Heart right ventricle (tissue), 16 donors: ENCODE data around the gene CD55. TPM values are rescaled to one million over a fixed set of nuclear protein-coding genes. Genes with fewer than 3 reads are reported as not detected.
A peak's percentile ranks its signal among the peaks of the same experiment; 100 is the strongest.

Source experiments
- ATAC-seq, 8 donors: fragments of 200-7000 bp; cut with Tn5 transposase; one replicate each; pipeline ENCODE4 v1.9.1; 2020; ENCODE audit warnings: mild to moderate bottlenecking in 8 of 8, moderate library complexity in 8 of 8, moderate number of reproducible peaks in 1 of 8
- DNase-seq, 2 donors: peaks; one replicate each; pipeline ENCODE4 v3.0.0-alpha.2; 2020
- H3K27ac ChIP-seq, 10 donors: fragments of 200-600 bp; sonication (generic) in 2 of 10; one replicate each; pipeline versions ENCODE4 v1.5.0 to v1.8.0; 2020 to 2022; ENCODE audit warnings: mild to moderate bottlenecking in 3 of 10
- H3K27me3 ChIP-seq, 7 donors: fragments of 200-600 bp; one replicate each; pipeline ENCODE4 v1.8.0; 2021 to 2022; ENCODE audit warnings: mild to moderate bottlenecking in 2 of 7
- H3K36me3 ChIP-seq, 9 donors: fragments of 200-600 bp; sonication (generic) in 1 of 9; one replicate each; pipeline versions ENCODE4 v1.5.0 to v1.8.0; 2020 to 2022; ENCODE audit warnings: mild to moderate bottlenecking in 2 of 9
- H3K4me1 ChIP-seq, 9 donors: fragments of 200-600 bp; sonication (generic) in 1 of 9; one replicate each; pipeline versions ENCODE4 v1.5.0 to v1.8.0; 2020 to 2022; ENCODE audit warnings: mild to moderate bottlenecking in 4 of 9
- H3K4me3 ChIP-seq, 10 donors: fragments of 200-600 bp; sonication (generic) in 2 of 10; one replicate each; pipeline versions ENCODE4 v1.5.0 to v1.8.0; 2020 to 2022; ENCODE audit warnings: mild to moderate bottlenecking in 7 of 10, moderate library complexity in 2 of 10
- H3K9me3 ChIP-seq, 11 donors: fragments of 200-600 bp in 10 of 11; sonication (generic) in 2 of 11; one replicate each; pipeline versions ENCODE4 v1.5.0 to v1.8.0; 2013 to 2022; ENCODE audit warnings: mild to moderate bottlenecking in 2 of 11, control low read depth in 1 of 11, moderate library complexity in 1 of 11
- CTCF ChIP-seq, 9 donors: fragments of 200-600 bp; sonication (generic) in 2 of 9; IDR thresholded peaks; one replicate each; pipeline versions ENCODE4 v1.5.0 to v1.8.0; 2021 to 2022; ENCODE audit warnings: antibody characterized with exemption in 9 of 9, mild to moderate bottlenecking in 5 of 9, moderate library complexity in 1 of 9
- WGBS, 2 donors: extraction: QIAGEN DNeasy Blood & Tissue Kit; methylation state at CpG; one replicate each; pipeline ENCODE4 v1.1.7; 2013; ENCODE audit warnings: inconsistent platforms in 1 of 2; 5-methylcytosine and 5-hydroxymethylcytosine counted together
- intact Hi-C, 10 donors: fragments of 100-400 bp; cut with DNase I; formaldehyde crosslinking; loops; one replicate each; pipeline versions ENCODE4 v1.11.1 to v1.14.2; 2022
- polyA plus RNA-seq, 2 donors: library from polyadenylated mRNA; stranded (reverse); fragments of 200-250 nt; gene quantifications; one replicate each; pipeline ENCODE4 v1.2.3, GENCODE V29; 2013
- total RNA-seq, 10 donors: library from RNA; stranded (reverse); fragmentation: NEBNext Ultra II Directional in 3 of 10; extraction: Animal tissue kit (Norgen Biotek cat#: 25700) in 3 of 10; gene quantifications; one replicate each; pipeline versions ENCODE4 v1.2.1 to v1.2.4, GENCODE V29; 2021 to 2023
- donor health status: Arrhythmogenic right ventricular cardiomyopathy.
- donor health status: ischemic (EF 13 %, LVEDD 7.1; RV severe dilation, severe dysfunction).
- donor health status: healthy with polysubstance abuse.
- donor health status: DM: no; HTN: yes; CAD: no.
- donor health status: DM: no; HTN: no; CAD: no.
- donor health status: ischemic (EF 25% LVEDD 6.9; RV normal size, moderate dysfunction).
- donor health status: ischemic (EF 25% LVEDD 5.7; RV mildly dilated, moderate dysfunction).
- donor health status: healthy.
- donor health status: DM: yes; HTN: yes; CAD: no.
- donor health status: Ischemic cardiomyopathy.
- donor health status: ischemic (EF 35%, LVEDD 5.7; RV mildly dilated, moderate dysfunction).
- donor health status: nonischemic (EF 11% LVEDD 7.7; RV severe dilation, severe dysfunction).
- donor health status: DM: yes; HTN: yes; CAD: no.
- donor health status: PGD.
- donor health status: ischemic (EF 29% LVEDD 5.4; RV normal size, mild dysfunction).
- donor health status: nonischemic (EF 23%, LVEDD 6.1; RV moderate dilation, normal function).

The CD55 gene
- total and polyA plus RNA-seq, 12 donors, result 25.3 to 132 (median 81.4) TPM

GRCh38 chr1:207300970-207301369 lies 20.5 kb upstream of the CD55 start:
- DNase-seq, result no peak
- no peak overlapping the region for H3K27ac ChIP-seq
- no peak overlapping the region for H3K4me3 ChIP-seq

GRCh38 chr1:207302618-207303393 lies 18.7 kb upstream of the CD55 start:
- H3K27ac ChIP-seq, result peak overlapping the region in 1 of 10 donors; percentile 26
- peaks cover 0 to 22% (median 0%) of the 10 kb centered on the region in 9 donors for H3K4me1 ChIP-seq
- intact Hi-C loops, result no loop called here
- peak; percentile 38 to 88 (median 62) for ATAC-seq
- no peak overlapping the region for H3K4me3 ChIP-seq
- no peaks in the 10 kb centered on the region for H3K36me3 ChIP-seq
- WGBS, 2 donors, result 64 to 83% methylated on average over 1 of the region's 1 CpG
- TF ChIP-seq CTCF (IDR thresholded peaks at IDR 0.05), result no peak
- no peak for DNase-seq
- no peaks in the 10 kb centered on the region for H3K9me3 ChIP-seq
- H3K27me3 ChIP-seq, result no peaks in the 10 kb centered on the region

More at GRCh38 chr1:207300970-207301369, 20.5 kb upstream of the CD55 start:
- intact Hi-C loops, result no loop called here
- H3K4me1 ChIP-seq, result peaks cover 0 to 23% (median 0%) of the 10 kb centered on the region in 9 donors
- ATAC-seq, result no peak
- no peaks in the 10 kb centered on the region for H3K36me3 ChIP-seq
- no peaks in the 10 kb centered on the region for H3K9me3 ChIP-seq
- no peak for TF ChIP-seq CTCF (IDR thresholded peaks at IDR 0.05)
- H3K27me3 ChIP-seq, result no peaks in the 10 kb centered on the region

- ATAC-seq, result no peak
- TF ChIP-seq CTCF (IDR thresholded peaks at IDR 0.05), result no peak
- H3K27me3 ChIP-seq, result no peaks in the 10 kb centered on the region
- peaks cover 0 to 17% (median 6%) of the 10 kb centered on the region in 9 donors for H3K4me1 ChIP-seq
- H3K36me3 ChIP-seq, result no peaks in the 10 kb centered on the region
- intact Hi-C loops, result no loop called here
- no peaks in the 10 kb centered on the region for H3K9me3 ChIP-seq
- 91 to 94% methylated on average over 8 of the region's 8 CpGs for WGBS, 2 donors
- no peak overlapping the region for H3K4me3 ChIP-seq
- H3K27ac ChIP-seq, result no peak overlapping the region
- DNase-seq, result no peak
Observed at GRCh38 chr1:207304710-207305488, 16.6 kb upstream of the CD55 start.

GRCh38 chr1:207305489-207305873 lies 16.0 kb upstream of the CD55 start:
- H3K9me3 ChIP-seq, result no peaks in the 10 kb centered on the region
- no peaks in the 10 kb centered on the region for H3K27me3 ChIP-seq
- DNase-seq, result no peak
- H3K27ac ChIP-seq, result no peak overlapping the region
- intact Hi-C loops, result no loop called here
- peaks cover 0 to 23% (median 10%) of the 10 kb centered on the region in 9 donors for H3K4me1 ChIP-seq
- ATAC-seq, result no peak
- H3K36me3 ChIP-seq, result no peaks in the 10 kb centered on the region
- TF ChIP-seq CTCF (IDR thresholded peaks at IDR 0.05), result no peak
- WGBS, 2 donors, result 77 to 88% methylated on average over 6 of the region's 6 CpGs
- H3K4me3 ChIP-seq, result no peak overlapping the region
